ENCODE measurements around the gene GZMM.

GZMM gene

GRCh38 chr19:512547-513365 is 31.1 kb upstream of the GZMM start:
- DNase-seq (ENCODE audit: low read depth): no peak
- H3K4me3 ChIP-seq (ENCODE audit: low read length): no peak overlapping the region
- TF ChIP-seq CTCF (conservative IDR thresholded peaks at IDR 0.05; ENCODE audit: low read depth, low read length): no peak

GRCh38 chr19:513368-514165 is 30.3 kb upstream of the GZMM start:
- no peak for TF ChIP-seq CTCF (conservative IDR thresholded peaks at IDR 0.05; ENCODE audit: low read depth, low read length)
- DNase-seq (ENCODE audit: low read depth): no peak

GRCh38 chr19:514166-514663 is 29.6 kb upstream of the GZMM start:
- no peak overlapping the region for H3K4me3 ChIP-seq (ENCODE audit: low read length)
- DNase-seq (ENCODE audit: low read depth): no peak
- no peak for TF ChIP-seq CTCF (conservative IDR thresholded peaks at IDR 0.05; ENCODE audit: low read depth, low read length)

More at GRCh38 chr19:513368-514165, 30.3 kb upstream of the GZMM start:
- no peak overlapping the region for H3K4me3 ChIP-seq (ENCODE audit: low read length)

GRCh38 chr19:517721-518597 is 25.9 kb upstream of the GZMM start:
- DNase-seq (ENCODE audit: low read depth): no peak
- H3K4me3 ChIP-seq (ENCODE audit: low read length): no peak overlapping the region
- no peak for TF ChIP-seq CTCF (conservative IDR thresholded peaks at IDR 0.05; ENCODE audit: low read depth, low read length)

GRCh38 chr19:518598-519231 is 25.1 kb upstream of the GZMM start:
- DNase-seq (ENCODE audit: low read depth): no peak
- no peak for TF ChIP-seq CTCF (conservative IDR thresholded peaks at IDR 0.05; ENCODE audit: low read depth, low read length)
- no peak overlapping the region for H3K4me3 ChIP-seq (ENCODE audit: low read length)

GRCh38 chr19:519449-519865 is 24.4 kb upstream of the GZMM start:
- H3K4me3 ChIP-seq (ENCODE audit: low read length): no peak overlapping the region
- no peak for DNase-seq (ENCODE audit: low read depth)
- no peak for TF ChIP-seq CTCF (conservative IDR thresholded peaks at IDR 0.05; ENCODE audit: low read depth, low read length)
